ENCODE measurements around the gene TRIM7. TPM values are rescaled to one million over a fixed set of nuclear protein-coding genes. Genes with fewer than 3 reads are reported as not detected.

The TRIM7 gene
- total and polyA plus RNA-seq, 9 of the 15 experiments (the other 6 are each of a cell fraction or from before 2014, with no cell fraction given) = 2.6 to 14.9 (median 8.9) TPM

DNA sequence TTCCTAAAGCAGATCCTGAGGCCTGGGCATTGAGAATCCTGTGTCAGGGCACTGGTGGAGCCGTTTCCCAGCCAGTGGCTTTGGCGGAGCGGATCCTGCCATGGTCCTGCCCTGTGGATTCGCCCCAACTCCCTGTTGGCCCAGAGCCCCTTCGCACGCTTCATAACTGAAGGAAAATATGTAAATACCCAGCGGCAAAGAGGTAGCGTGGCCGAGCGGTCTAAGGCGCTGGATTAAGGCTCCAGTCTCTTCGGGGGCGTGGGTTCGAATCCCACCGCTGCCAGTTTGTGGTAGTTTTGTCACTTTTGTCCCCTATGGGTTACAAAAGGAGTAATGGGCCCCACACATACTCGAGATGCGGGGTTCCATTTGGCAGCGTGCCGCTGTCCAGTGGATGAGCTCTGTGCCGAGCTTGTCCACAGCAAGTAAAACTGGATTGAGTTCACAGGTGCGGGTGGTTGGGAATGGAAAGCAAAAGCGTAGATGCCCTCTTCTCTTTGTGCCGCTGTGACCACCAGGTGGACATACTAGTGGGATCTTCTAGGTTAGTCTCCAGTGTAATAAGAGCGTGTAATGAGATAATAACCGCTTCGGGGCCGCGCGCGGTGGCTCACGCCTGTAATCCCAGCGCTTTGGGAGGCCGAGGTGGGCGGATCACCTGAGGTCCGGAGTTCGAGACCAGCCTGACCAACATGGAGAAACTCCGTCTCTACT lies 17.3 kb downstream of the TRIM7 start (continued):
- TF ChIP-seq, protein P1, sequence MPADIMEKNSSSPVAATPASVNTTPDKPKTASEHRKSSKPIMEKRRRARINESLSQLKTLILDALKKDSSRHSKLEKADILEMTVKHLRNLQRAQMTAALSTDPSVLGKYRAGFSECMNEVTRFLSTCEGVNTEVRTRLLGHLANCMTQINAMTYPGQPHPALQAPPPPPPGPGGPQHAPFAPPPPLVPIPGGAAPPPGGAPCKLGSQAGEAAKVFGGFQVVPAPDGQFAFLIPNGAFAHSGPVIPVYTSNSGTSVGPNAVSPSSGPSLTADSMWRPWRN (IDR thresholded peaks at IDR 0.05; ENCODE audit: low read depth) = no peak
- TF ChIP-seq MED1 (CRISPR knock-in tag; IDR thresholded peaks at IDR 0.05; ENCODE audit: borderline replicate concordance) (no peak), TBP (optimal IDR thresholded peaks at IDR 0.05; ENCODE audit: low read depth, low read length) (peak; percentile 99), RBM14 (IDR thresholded peaks at IDR 0.05; ENCODE audit: borderline replicate concordance, insufficient read depth, low read depth, low read length) (no peak), HMG20A (CRISPR knock-in tag; conservative IDR thresholded peaks at IDR 0.05) (no peak), CBFA2T2 (conservative IDR thresholded peaks at IDR 0.05) (no peak), SAFB (IDR thresholded peaks at IDR 0.05; ENCODE audit: borderline replicate concordance, low read depth, low read length) (no peak), IRF2 (CRISPR knock-in tag; IDR thresholded peaks at IDR 0.05) (no peak), NFE2 (IDR thresholded peaks at IDR 0.05; ENCODE audit: low read depth) (no peak), BHLHE40 (IDR thresholded peaks at IDR 0.05; ENCODE audit: low read length) (peak; percentile 33; the same call in 1 of the 2 replicates), POU5F1 (IDR thresholded peaks at IDR 0.05; ENCODE audit: borderline replicate concordance, low read depth, low read length, partially characterized antibody) (no peak), ARID2 (IDR thresholded peaks at IDR 0.05) (no peak), E2F3 (CRISPR knock-in tag; IDR thresholded peaks at IDR 0.05) (no peak)
- TF ChIP-seq, protein P2, sequence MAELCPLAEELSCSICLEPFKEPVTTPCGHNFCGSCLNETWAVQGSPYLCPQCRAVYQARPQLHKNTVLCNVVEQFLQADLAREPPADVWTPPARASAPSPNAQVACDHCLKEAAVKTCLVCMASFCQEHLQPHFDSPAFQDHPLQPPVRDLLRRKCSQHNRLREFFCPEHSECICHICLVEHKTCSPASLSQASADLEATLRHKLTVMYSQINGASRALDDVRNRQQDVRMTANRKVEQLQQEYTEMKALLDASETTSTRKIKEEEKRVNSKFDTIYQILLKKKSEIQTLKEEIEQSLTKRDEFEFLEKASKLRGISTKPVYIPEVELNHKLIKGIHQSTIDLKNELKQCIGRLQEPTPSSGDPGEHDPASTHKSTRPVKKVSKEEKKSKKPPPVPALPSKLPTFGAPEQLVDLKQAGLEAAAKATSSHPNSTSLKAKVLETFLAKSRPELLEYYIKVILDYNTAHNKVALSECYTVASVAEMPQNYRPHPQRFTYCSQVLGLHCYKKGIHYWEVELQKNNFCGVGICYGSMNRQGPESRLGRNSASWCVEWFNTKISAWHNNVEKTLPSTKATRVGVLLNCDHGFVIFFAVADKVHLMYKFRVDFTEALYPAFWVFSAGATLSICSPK (IDR thresholded peaks at IDR 0.05; ENCODE audit: borderline replicate concordance) = no peak
- TF ChIP-seq, protein P3, sequence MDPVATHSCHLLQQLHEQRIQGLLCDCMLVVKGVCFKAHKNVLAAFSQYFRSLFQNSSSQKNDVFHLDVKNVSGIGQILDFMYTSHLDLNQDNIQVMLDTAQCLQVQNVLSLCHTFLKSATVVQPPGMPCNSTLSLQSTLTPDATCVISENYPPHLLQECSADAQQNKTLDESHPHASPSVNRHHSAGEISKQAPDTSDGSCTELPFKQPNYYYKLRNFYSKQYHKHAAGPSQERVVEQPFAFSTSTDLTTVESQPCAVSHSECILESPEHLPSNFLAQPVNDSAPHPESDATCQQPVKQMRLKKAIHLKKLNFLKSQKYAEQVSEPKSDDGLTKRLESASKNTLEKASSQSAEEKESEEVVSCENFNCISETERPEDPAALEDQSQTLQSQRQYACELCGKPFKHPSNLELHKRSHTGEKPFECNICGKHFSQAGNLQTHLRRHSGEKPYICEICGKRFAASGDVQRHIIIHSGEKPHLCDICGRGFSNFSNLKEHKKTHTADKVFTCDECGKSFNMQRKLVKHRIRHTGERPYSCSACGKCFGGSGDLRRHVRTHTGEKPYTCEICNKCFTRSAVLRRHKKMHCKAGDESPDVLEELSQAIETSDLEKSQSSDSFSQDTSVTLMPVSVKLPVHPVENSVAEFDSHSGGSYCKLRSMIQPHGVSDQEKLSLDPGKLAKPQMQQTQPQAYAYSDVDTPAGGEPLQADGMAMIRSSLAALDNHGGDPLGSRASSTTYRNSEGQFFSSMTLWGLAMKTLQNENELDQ (CRISPR knock-in tag; IDR thresholded peaks at IDR 0.05; ENCODE audit: borderline replicate concordance) = 0 out of 2 replicates have a peak, but pooled peaks have one; percentile 72
- TF ChIP-seq, protein P4, sequence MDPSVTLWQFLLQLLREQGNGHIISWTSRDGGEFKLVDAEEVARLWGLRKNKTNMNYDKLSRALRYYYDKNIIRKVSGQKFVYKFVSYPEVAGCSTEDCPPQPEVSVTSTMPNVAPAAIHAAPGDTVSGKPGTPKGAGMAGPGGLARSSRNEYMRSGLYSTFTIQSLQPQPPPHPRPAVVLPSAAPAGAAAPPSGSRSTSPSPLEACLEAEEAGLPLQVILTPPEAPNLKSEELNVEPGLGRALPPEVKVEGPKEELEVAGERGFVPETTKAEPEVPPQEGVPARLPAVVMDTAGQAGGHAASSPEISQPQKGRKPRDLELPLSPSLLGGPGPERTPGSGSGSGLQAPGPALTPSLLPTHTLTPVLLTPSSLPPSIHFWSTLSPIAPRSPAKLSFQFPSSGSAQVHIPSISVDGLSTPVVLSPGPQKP (CRISPR knock-in tag; IDR thresholded peaks at IDR 0.05) = no peak
- TF ChIP-seq, protein P5, sequence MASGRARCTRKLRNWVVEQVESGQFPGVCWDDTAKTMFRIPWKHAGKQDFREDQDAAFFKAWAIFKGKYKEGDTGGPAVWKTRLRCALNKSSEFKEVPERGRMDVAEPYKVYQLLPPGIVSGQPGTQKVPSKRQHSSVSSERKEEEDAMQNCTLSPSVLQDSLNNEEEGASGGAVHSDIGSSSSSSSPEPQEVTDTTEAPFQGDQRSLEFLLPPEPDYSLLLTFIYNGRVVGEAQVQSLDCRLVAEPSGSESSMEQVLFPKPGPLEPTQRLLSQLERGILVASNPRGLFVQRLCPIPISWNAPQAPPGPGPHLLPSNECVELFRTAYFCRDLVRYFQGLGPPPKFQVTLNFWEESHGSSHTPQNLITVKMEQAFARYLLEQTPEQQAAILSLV (tag; IDR thresholded peaks at IDR 0.05) = no peak
- TF ChIP-seq, protein P6, sequence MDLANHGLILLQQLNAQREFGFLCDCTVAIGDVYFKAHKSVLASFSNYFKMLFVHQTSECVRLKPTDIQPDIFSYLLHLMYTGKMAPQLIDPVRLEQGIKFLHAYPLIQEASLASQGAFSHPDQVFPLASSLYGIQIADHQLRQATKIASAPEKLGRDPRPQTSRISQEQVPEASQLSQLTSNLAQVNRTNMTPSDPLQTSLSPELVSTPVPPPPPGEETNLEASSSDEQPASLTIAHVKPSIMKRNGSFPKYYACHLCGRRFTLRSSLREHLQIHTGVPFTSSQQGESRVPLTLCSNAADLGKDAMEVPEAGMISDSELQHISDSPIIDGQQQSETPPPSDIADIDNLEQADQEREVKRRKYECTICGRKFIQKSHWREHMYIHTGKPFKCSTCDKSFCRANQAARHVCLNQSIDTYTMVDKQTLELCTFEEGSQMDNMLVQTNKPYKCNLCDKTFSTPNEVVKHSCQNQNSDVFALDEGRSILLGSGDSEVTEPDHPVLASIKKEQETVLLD (IDR thresholded peaks at IDR 0.05) = peak; percentile 79; the same call in 1 of the 2 replicates
